Left kidney (tissue), 8 donors: ENCODE data around the gene ZNF283. TPM values are rescaled to one million over a fixed set of nuclear protein-coding genes. Genes with fewer than 3 reads are reported as not detected.

Source experiments
- DNase-seq: peaks from one replicate; pipeline ENCODE4 v3.0.0-alpha.2; 2013
- long read RNA-seq, 8 donors: transcript quantifications; one replicate each; lab custom pipeline, GENCODE V29; 2026
- polyA plus RNA-seq: library from polyadenylated mRNA; unstranded; fragments of 120-200 nt; gene quantifications from one replicate; pipeline ENCODE4 v1.2.1, GENCODE V29; 2013; ENCODE audit not compliant: insufficient read length

The ZNF283 gene
- polyA plus RNA-seq: 24.5 TPM
- long read RNA-seq, donor 1: 0 reads
- long read RNA-seq, donor 2: 0 reads
- long read RNA-seq, donor 3: 0 reads
- long read RNA-seq, donor 4: 0 reads
- long read RNA-seq, donor 5: 0 reads
- long read RNA-seq, donor 6: 0 reads
- long read RNA-seq, donor 7: 0 reads
- long read RNA-seq, donor 8, partial matches to known transcripts: 0 of 1 reads
- long read RNA-seq, donor 8, other reads (novel, unspliced or antisense): 0 of 1 reads

DNA sequence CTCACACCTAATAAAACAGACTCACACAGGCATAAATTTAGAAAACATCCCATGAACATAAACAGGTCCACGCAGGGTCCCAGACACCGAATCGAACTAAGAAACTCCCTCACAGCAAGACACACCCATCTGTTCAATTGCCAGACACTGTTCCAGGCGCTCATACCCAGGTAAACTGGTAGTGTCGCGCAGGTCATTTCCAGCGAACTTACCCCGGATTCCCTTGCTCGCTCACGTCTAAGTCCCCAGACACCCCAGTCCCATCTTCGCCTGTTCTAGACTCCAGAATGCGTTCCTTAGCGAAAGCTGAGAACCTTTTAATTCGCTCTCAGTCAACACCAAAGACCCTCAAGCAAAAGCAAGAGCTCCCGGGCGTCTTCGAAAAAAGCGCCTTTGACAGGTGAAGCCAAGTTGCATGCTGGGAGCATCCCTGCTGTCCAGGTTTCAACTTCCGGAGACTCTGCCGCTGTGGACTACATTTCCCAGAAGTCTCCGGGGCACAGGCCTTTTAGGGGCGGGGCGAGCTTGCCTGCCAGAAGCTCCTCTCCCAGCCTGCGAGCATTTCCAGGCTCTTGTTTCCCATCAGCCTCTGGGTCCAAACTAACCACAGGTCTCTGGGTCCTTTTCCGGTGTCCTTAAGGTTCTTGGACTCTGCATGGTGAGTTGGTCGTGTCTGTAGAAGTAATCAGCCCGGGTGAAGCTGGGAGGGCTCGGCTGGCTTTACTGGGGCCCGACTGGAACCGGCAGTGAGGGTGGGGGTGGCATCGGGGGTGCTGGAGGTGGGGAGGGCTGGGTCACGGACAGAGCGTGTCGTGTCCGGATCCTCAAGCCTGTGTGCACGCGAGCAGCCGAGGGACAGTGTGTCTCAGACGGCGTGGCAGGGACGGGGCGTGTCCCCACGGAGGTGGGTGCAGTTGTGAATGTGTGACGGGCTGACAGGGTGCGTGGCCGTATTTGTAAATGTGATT lies at the start of gene ZNF283:
Gene ZNF283 (plus strand): TSS at position 535 of the 968 bp plus-strand sequence. CDS start 6,184 bp downstream, outside the sequence.
- peak; percentile 92 for DNase-seq

DNA sequence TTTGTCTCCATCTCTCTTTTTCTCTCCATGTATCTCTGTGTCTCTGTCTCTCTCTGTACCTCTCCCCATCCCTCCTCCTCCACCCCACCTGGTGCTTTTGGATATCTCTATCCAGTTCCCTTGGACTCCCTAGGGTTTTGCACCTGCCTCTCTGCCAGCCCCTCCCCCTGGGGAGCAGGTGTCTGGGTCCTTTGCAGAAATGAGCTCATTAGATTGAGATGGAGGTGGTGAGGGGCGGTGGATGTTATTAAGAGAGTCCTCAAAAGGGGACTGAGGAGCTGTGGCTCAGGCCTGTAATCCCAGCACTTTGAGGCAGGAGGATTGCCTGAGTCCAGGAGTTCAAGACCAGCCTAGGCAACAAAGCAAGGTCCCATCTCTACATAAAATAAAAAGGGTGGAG lies 48.5 kb upstream of the ZNF283 start:
- DNase-seq: no peak

DNA sequence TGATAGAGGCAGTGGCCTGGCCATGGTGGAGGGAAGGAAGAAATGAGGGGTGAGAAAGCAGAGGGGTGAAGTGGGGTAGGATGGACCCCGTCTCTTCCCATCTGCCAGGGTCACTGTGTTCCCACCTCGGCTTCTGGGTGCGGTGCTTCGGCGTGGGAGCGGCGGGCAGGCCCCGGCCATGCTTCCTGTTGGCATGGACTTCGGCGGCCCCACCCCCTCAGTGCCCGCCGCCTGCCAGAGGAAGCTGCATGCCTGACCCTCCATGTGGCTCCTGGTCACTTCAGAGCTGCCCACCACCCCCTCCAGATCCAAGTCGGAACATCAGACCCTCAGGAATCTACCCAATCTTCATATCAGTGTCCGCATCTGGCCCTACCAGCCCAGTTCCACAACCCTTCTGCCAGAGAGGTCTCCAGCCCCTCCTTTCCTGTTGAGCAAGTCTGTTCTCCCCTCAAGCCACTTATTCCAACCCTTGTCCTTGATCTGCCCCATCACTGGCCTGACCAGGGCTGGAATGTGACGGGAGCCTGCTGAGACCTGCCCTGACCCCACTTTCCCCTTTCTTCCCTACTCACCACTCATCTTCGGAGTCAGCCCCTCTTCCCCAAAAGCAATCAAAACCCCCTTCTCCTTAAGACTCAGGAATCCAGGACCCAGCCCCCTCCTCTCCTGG lies 47.8 kb upstream of the ZNF283 start:
- DNase-seq: no peak

DNA sequence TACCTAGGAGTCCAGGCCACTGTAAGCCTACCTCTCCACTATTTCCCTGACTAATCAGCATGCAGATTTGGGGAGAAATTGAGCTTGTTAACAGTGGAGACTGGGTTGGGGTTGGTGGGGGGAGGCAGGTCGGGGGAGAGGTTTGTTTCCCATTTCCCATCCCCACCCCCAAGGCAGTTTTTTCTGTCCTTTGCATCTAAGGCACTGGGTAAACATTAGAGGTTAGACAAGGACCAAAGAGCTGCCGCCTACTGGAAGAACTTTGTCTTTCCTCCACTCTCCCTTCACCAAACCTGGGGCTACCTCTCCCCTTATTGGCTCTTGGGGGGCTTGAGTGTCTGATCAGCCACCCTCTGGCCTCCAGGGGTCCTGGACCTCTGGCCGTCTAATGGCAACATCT lies 47.3 kb upstream of the ZNF283 start:
- DNase-seq: no peak

DNA sequence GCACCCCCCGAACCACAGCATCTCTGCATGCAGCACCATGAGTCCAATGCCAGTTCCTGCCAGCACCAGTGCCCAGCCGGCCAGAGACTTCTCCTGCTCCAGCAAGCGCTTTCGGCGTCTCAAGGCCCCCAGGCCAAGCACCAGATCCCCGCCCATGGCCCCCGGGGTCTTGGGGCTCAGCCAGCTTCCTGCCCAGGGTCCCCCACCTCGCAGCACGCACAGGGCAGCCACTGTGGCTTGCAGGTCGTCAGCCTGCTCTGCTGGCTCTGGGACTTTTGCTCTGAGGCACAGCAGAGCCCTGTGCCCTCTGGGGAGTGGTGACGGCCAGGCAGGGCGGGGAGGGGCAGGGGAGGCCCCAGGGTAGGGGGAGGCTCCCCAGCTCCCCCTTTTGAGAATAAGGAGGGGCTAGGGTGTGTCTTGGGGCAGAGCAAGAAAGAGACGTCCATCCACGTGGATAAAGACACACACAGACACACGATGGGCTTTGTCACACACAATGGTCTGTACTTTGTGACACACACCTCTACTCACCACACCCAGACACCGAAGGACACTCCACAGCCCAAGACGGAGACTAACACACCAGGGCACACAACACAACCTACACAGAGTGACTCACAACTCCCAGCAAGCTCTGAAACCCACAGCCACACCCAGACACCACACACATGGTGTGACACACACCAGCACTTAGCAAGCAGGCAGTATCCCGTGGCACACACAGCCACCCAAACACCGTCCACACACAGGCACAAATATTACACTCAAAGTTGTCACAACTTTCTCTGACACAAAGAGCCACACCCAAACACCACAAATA lies 46.2 kb upstream of the ZNF283 start, which contains the start of gene KCNN4:
Gene KCNN4 (minus strand): TSS at position 268 of the 820 bp plus-strand sequence. CDS start 112 bp downstream, at position 156.
- no peak for DNase-seq

DNA sequence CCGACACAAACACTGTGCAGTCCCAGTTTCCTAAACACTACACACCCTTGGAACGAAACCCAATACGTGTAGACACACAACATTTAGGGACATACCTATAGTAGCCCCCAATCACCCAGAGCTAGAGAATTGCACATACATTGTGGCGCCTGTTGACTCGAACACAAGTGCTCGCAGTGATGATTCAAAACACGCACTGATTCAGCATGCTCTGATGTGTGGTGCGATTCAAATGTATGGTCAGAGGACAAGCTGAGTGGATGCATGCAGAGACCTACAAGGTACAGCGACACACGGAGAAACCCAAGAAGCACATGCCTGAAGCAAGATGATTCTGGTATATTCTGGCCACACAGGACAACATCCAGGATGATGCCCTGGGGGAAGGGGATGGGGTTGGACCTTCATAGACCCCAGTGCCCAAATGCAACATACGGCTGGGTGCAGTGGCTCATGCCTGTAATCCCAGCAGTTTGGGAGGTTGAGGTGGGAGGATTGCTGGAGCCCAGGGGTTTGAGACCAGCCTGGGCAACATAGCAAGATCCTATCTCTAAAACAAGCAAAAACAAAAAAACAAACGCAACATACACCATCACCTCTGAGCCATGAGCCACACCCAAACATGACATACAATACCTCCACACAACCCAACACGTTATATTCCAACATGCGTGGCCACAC lies 45.4 kb upstream of the ZNF283 start:
- no peak for DNase-seq

DNA sequence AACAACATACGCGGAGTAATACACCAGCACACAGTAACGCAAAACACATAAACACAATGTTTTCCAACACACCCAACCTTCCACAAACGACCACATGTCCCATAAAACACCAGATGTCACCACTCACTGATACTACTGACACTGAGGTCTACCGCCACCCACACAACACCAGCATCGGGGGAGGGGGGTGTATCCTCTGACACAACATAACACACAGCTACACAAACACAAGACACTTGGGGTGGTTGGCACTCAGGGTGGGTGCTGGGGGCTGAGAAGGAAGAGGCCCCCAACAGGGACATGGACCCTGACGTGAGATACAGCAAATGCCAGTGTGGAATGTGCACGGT lies 44.8 kb upstream of the ZNF283 start:
- no peak for DNase-seq

DNA sequence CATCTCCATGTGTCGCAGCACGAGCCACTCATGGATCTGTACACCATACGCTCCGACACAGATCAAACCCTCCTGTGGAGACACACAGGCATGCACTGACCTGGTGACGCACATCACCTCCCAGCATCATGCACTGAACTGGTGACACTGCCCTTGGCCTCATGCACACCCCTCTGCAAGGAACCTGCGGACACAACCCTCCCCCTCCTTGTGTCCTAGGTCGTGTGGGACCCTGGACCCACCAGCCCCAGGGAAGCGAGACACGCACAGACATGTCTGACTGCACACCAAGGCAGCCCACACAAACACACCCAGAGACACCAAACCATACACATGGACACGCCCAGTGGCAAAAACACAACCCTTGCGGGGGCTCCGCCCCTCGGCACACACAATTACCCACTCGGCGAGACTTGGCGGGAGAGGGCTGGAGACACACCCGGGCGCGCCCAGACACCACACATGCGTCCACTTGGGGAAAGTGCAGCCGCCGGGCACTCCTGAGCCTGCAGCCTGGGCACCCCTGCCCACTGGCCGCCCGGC lies 44.4 kb upstream of the ZNF283 start:
- DNase-seq: no peak

DNA sequence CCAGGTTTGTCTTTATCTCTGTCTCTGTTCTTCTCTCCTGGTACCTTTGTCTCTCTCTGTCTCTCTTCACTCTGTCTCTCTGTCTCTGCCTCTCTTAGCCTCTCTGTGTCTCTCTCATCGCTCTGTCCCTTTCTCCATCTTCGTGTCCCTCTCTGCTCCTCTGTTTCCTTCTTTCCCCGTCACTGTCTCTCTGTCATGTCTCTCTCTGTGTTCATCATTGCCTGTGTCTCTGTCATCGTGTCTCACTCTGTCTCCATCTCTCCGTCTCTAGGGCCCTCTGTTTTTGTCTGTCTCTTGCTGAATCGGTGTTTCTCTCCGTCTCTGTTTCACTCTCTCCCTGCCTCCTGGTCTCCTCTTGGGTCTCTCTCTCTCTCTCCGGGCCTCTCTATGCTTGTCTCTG lies 43.5 kb upstream of the ZNF283 start:
- DNase-seq: no peak

DNA sequence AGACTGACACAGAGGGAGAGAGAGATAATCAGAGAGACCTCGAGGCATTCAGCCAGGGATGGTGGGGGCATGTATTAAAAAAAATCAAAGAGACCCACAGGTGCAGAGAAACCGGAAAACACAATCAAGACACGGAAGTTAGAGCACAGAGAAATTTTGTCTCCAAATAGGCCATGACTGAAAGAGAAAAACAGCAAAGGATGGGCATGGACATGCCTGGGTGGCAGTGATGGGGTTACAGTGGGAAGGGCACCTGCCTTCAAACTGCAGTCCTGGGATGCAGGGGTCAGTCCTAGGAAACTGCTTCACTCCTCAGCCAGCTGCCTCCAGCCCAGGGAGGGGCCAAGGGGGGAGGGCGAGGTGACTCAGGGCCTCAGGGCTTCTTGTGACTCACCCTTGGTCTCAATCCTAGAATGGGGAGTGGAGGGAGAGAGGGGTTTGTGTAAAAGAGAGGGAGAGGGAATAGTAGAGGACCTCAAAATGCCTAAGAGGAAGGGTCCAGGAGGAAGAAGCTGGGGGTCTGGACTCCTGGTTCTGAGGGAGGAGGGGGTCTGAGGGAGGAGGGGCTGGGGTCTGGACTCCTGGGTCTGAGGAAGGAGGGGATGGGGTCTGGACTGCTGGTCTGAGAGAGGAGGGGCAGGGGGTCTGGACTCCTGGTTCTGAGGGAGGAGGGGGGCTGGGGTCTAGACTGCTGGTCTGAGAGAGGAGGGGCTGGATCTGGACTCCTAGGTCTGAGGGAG lies 42.7 kb upstream of the ZNF283 start:
- DNase-seq: no peak

DNA sequence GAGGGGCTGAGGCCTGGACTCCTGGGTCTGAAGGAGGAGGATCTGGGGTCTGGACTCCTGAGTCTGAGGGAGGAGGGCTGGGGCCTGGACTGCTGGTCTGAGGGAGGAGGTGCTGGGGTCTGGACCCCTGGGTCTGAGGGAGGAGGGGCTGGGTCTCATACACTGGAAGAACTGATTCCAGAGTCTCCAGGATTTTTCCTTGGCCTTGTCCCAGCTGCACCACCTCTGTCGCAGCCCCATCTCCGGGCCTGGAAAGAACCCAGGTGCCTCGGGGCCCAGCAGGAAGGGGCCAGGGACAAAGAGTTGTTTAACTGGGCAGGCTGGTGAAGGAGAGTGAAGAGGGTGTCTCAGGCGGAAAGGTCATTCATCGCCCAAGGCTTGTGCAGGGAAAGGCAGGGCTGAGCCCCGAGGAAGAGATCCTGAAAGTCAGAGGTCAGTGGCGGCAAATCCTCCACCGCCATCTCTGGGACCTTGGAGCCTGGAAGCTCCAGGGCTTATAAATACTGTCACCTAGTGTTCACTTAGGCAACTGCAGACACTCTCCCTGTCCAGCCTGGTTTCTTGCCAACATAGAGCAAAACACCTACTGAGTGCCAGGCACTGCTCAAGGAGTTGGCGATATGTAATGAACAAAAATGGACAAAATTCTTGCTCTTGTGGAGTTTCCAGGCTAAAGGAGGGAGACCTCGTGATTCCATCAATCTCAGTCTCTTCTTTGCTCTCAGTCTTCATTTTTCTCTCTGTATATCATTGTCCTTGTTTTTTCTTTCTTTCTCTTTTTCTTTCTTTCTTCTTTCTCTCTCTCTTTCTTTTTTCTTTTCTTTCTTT lies 41.9 kb upstream of the ZNF283 start:
- no peak for DNase-seq

DNA sequence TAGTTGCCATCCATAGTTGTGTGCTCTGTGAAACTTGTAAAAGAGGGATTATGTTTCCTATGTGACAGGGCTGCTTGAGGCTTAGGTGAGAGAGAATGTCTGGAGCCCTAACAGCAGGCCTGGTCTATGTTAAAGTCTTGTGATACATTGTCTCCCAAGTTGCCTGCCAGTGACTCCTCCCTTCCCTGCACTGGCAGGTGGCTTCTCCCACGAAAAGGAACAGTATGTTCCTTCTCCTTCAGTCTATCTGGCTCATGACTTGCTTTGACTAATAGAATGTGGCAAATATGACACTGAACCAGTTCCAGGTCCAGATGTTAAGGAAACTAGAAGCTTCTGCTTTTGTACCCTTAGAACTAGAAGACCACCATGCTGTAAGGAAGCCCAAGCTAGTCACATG lies 40.5 kb upstream of the ZNF283 start:
- DNase-seq: no peak

DNA sequence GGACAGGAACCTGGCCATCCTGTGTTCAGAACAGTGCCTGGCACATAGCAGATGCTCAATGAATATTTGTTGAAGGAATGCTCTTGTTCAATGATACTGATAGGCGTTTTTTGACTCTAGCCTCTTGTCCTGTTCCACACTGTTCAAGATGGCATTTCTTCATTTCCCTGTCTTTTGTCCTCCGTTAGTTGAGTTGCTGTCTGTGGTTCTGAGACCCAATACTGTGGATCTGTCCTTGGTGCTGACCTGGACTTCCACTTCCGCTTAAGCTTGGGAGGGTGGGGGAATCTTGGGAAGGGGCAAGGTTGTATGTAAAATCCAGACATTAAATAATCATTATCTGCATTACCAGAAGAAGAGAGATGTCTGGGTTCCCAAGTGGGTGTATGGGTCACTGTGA lies 38.1 kb upstream of the ZNF283 start:
- no peak for DNase-seq

DNA sequence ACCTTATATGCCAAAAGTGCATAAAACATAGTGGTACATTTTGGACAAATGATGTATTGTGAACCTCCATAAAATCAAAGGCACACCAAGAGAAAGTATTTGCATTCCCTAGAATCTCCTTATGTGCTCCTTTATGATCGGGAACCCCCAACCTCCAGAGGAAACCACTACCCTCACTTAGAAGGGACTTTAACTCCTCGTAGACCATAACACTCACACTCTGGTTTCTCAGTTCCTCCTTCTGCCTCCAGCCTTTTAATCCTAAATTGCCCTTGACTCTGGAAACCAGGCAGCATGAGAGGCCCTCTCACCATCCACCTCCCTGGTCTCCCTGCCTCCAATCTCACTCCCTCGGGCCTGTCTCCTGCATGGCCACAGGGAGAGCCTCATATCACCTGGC lies 36.5 kb upstream of the ZNF283 start:
- no peak for DNase-seq

DNA sequence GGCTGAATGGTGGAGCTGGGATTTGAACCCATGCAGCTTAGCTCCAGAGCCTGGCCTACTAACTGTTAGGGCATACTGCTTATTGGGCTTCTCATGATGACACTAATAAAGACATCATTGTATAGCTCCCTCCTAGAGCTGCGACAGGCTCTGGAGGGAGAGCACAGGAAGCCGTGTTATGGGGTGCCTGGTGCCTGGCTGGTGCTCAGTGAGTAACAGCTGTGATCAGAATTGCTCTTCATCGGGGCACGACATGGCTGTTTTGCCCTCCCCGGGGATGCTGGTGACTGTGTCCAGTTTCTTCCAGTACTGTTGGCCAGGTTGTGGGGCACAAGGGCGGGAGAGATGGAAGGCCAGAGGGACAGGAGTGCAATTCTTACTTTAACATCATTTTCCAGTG lies 30.0 kb upstream of the ZNF283 start:
- no peak for DNase-seq

DNA sequence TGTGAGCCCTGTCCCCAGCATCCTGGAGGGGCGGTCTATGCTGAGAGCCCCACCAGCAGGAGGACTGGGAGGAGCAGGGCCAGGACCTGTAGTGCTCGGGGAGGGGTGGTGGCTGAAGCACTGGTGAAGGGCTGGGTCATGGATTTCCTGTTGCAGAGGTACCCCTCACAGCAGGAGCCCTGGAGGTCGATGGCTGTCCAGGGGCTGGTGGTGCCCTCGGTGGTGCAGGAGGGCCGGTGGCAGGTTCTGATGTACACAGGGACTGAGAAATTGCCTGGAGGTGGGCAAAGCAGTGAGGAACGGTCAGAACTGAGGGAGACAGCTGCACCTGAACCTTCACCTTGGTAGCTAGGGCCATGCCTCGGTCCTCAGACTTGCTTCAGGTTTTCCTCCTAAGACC lies 29.6 kb upstream of the ZNF283 start:
- DNase-seq: no peak

DNA sequence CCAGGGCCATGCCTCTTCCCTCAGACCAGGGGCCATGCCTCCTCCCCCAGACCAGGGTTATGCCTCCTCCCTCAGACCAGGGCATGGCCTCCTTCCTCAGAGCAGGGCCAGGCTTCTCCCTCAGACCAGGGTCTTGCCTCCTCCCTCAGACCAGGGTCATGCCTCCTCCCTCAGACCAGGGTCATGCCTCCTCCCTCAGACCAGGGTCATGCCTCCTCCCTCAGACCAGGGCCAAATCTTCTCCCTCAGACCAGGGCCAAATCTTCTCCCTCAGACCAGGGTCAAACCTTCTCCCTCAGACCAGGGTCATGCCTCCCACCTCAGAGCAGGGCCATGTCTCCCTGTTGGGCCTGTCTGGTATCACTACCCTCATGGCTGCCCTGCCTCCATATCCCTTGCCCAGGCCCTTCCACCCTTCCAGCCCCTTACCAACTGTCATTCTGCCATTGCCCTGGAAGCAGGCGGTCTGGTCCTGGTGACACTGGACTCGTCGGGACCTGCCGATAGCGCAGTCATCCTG lies 29.0 kb upstream of the ZNF283 start:
- no peak for DNase-seq

DNA sequence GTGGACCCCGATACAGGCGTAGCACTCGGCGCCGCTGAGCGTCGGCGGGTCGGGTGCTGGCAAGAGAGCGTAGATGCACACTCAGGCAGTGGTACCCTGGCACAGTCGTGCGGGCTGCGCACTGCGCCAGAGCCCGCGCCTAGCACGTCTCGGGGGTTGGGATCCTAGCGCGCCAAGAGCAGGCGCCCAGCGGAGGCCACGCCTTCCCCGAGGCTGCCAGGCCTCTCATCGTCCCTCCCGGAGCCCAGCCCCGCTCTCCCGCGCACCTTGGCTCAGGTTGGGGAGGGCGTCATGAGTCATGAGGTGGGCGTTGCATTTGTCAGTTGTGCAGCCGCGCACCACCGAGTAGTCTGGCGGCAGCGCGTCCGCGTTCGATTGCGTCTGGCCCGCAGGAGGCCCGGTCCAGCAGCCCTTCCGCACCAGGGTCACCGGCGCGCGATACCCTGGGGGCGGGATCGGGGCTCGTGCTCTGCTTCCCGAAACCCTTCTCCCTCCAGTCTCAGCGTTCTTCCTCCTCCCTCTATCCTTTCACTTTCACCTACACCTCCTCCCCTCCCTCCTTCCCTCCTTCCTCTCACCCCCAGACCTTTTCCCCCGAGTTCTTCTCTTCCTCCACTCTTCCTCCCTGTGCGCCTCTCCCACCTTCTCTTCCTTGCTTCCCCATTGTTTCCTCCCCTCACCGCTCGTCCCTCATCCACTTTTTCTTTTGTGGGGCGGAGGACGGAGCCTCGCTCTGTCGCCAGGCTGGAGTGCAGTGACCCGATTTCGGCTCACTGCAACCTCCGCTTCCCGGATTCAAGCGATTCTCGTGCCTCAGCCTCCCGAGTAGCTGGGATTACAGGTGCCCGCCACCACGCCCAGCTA lies 28.3 kb upstream of the ZNF283 start:
- DNase-seq: peak; percentile 30
